OCI-LY3 (cell line): ENCODE measurements around the gene COL4A3.

Source experiments
- CTCF ChIP-seq: fragments of 200-600, 300-600 bp; sonication (generic); IDR thresholded peaks from 2 replicates; pipeline ENCODE4 v1.5.1; 2014; ENCODE audit warnings: antibody characterized with exemption, low read length, low read depth
- EZH2phosphoT487 ChIP-seq: fragments of 200-600 bp; shearing (Covaris generic); IDR thresholded peaks from 2 replicates; pipeline ENCODE4 v1.6.1; 2018; ENCODE audit warnings: antibody characterized with exemption, mixed run types, low read depth

GRCh38 chr2:227320305-227321094 lies 156.1 kb downstream of the COL4A3 start:
- TF ChIP-seq CTCF (no peak), EZH2phosphoT487 (no peak)
